MCF 10A (cell line): ENCODE measurements around the gene NEURL1B. TPM values are rescaled to one million over a fixed set of nuclear protein-coding genes. Genes with fewer than 3 reads are reported as not detected.
A peak's percentile ranks its signal among the peaks of the same experiment; 100 is the strongest.

Experiments used
- Bru-seq: library from RNA; stranded (reverse); fragments of 400-500 nt; gene quantifications from one replicate; lab custom pipeline; 2021; lab: Mats Ljungman, UMichigan
- BruChase-seq, 2 experiments: library from RNA; stranded (reverse); fragments of 400-500 nt; gene quantifications; one replicate each; lab custom pipeline; 2021; lab: Mats Ljungman, UMichigan
- BruUV-seq: library from RNA; stranded (reverse); fragments of 400-500 nt; replicated peaks from 2 replicates; lab custom pipeline; 2021; lab: Mats Ljungman, UMichigan
- CTCF ChIA-PET: fragments of 300-600 bp; sonication (Branson Sonifier 250); formaldehyde crosslinking; extraction: SDS; loops from one replicate; lab custom pipeline; 2021; ENCODE audit warnings: antibody characterized with exemption, inconsistent platforms; lab: Yijun Ruan, JAX
- POLR2A ChIA-PET: fragments of 300-600, 350-650 bp; sonication (Branson Sonifier 250); formaldehyde crosslinking; extraction: SDS; loops from one replicate; lab custom pipeline; 2020; ENCODE audit warnings: antibody characterized with exemption, inconsistent platforms; lab: Yijun Ruan, JAX
- DNase-seq: peaks from one replicate; pipeline ENCODE4 v3.0.0-alpha.2; 2018; ENCODE audit not compliant: unreplicated experiment
- H3K27ac Mint-ChIP-seq: one replicate; pipeline ENCODE4 v1.8.0; 2022; ENCODE audit warnings: mild to moderate bottlenecking, low read depth, mixed read lengths; ENCODE audit not compliant: unreplicated experiment
- H3K27me3 Mint-ChIP-seq: one replicate; pipeline ENCODE4 v1.8.0; 2022; ENCODE audit warnings: mixed read lengths; ENCODE audit not compliant: insufficient read depth, unreplicated experiment
- H3K36me3 Mint-ChIP-seq: one replicate; pipeline ENCODE4 v1.8.0; 2022; ENCODE audit warnings: mild to moderate bottlenecking, moderate library complexity, mixed read lengths; ENCODE audit not compliant: insufficient read depth, unreplicated experiment
- H3K4me1 Mint-ChIP-seq: one replicate; pipeline ENCODE4 v1.8.0; 2022; ENCODE audit warnings: mixed read lengths; ENCODE audit not compliant: insufficient read depth, unreplicated experiment
- H3K4me3 Mint-ChIP-seq: one replicate; pipeline ENCODE4 v1.8.0; 2022; ENCODE audit warnings: mild to moderate bottlenecking, moderate library complexity, mixed read lengths; ENCODE audit not compliant: unreplicated experiment
- H3K9me3 Mint-ChIP-seq: one replicate; pipeline ENCODE4 v1.8.0; 2022; ENCODE audit warnings: mixed read lengths; ENCODE audit not compliant: unreplicated experiment
- CTCF ChIP-seq: fragments of 200-600 bp; IDR thresholded peaks from one replicate; pipeline ENCODE4 v1.8.0; 2022; ENCODE audit warnings: antibody characterized with exemption, mild to moderate bottlenecking; ENCODE audit not compliant: unreplicated experiment
- intact Hi-C: fragments of 100-400 bp; cut with micrococcal nuclease; formaldehyde crosslinking; loops from 2 replicates; pipeline ENCODE4 v1.14.1; 2022
- long read RNA-seq: library from polyadenylated mRNA; stranded (forward); transcript quantifications from one replicate; pipeline ENCODE4 v2.0.0, GENCODE V29; 2022
- total RNA-seq: library from RNA; stranded (reverse); gene quantifications from 2 replicates; pipeline ENCODE4 v1.2.3, GENCODE V29; 2022

The NEURL1B gene
- 4.8 and 7.6 TPM in 2 replicates for total RNA-seq
- Bru-seq, nascent RNA = percentile 43 among the genes with signal in this experiment
- BruChase-seq, experiment 1, labeled RNA remaining after a 6-hour chase = percentile 41 among the genes with signal in this experiment
- BruChase-seq, experiment 2, labeled RNA remaining after a 2-hour chase = percentile 48 among the genes with signal in this experiment
- long read RNA-seq, partial matches to known transcripts = 0 of 2 reads
- long read RNA-seq, other reads (novel, unspliced or antisense) = 2 of 2 reads

- no peaks in the 10 kb centered on the region for H3K9me3 Mint-ChIP-seq
- H3K4me1 Mint-ChIP-seq = peaks cover 45% of the 10 kb centered on the region
- intact Hi-C loops = loop anchor here (1.0 kb wide), 2 partner anchors 56 to 162 kb away; no protein-coding TSS in a partner anchor
- no TSS peak for BruUV-seq
- CTCF ChIA-PET = interaction anchor here (0.6 to 6.2 kb wide), 6 partner anchors 8 to 510 kb away, joined by 3 to 49 read pairs (median 3); no protein-coding TSS in a partner anchor
- POLR2A ChIA-PET = interaction anchor here (0.8 to 1.1 kb wide), 2 partner anchors 137 to 161 kb away, joined by 4 to 5 read pairs; no protein-coding TSS in a partner anchor
- DNase-seq = peak; percentile 89
- H3K27me3 Mint-ChIP-seq = no peaks in the 10 kb centered on the region
- peaks cover 6% of the 10 kb centered on the region for H3K36me3 Mint-ChIP-seq
- TF ChIP-seq CTCF = no peak
- no peak within 1 kb of the TSS for H3K27ac Mint-ChIP-seq
- H3K4me3 Mint-ChIP-seq = peak within 1 kb of the TSS; percentile 59
Measured at GRCh38 chr5:172640822-172641358, at the start of gene NEURL1B. Gene NEURL1B (plus strand): TSS chr5:172641263. CDS start chr5:172641407, 144 bp downstream.

- H3K9me3 Mint-ChIP-seq = no peaks in the 10 kb centered on the region
- POLR2A ChIA-PET = interaction anchor here (0.6 to 1.0 kb wide), 3 partner anchors 22 to 31 kb away, joined by 3 to 6 read pairs (median 3); no protein-coding TSS in a partner anchor
- intact Hi-C loops = no loop called here
- H3K36me3 Mint-ChIP-seq = no peaks in the 10 kb centered on the region
- BruUV-seq = no TSS peak
- DNase-seq = no peak
- H3K4me1 Mint-ChIP-seq = peaks cover 13% of the 10 kb centered on the region
- no peak for TF ChIP-seq CTCF
- no peak overlapping the region for H3K27ac Mint-ChIP-seq
- H3K27me3 Mint-ChIP-seq = peaks cover 23% of the 10 kb centered on the region
- CTCF ChIA-PET = interaction anchor here (0.7 to 1.0 kb wide), 2 partner anchors 24 to 30 kb away, joined by 3 read pairs; no protein-coding TSS in a partner anchor
- no peak overlapping the region for H3K4me3 Mint-ChIP-seq
Measured at GRCh38 chr5:172591636-172592035, 49.4 kb upstream of the NEURL1B start.

GRCh38 chr5:172592881-172593280 lies 48.2 kb upstream of the NEURL1B start:
- POLR2A ChIA-PET = no interaction called here
- H3K27me3 Mint-ChIP-seq = peaks cover 13% of the 10 kb centered on the region
- BruUV-seq = no TSS peak
- peaks cover 16% of the 10 kb centered on the region for H3K4me1 Mint-ChIP-seq
- CTCF ChIA-PET = no interaction called here
- H3K4me3 Mint-ChIP-seq = no peak overlapping the region
- intact Hi-C loops = no loop called here
- H3K9me3 Mint-ChIP-seq = no peaks in the 10 kb centered on the region
- TF ChIP-seq CTCF = no peak
- H3K36me3 Mint-ChIP-seq = no peaks in the 10 kb centered on the region
- no peak for DNase-seq
- no peak overlapping the region for H3K27ac Mint-ChIP-seq

- H3K27ac Mint-ChIP-seq = no peak overlapping the region
- peaks cover 12% of the 10 kb centered on the region for H3K27me3 Mint-ChIP-seq
- DNase-seq = no peak
- no peaks in the 10 kb centered on the region for H3K9me3 Mint-ChIP-seq
- no peak for TF ChIP-seq CTCF
- intact Hi-C loops = no loop called here
- no peak overlapping the region for H3K4me3 Mint-ChIP-seq
- no TSS peak for BruUV-seq
- no peaks in the 10 kb centered on the region for H3K36me3 Mint-ChIP-seq
- H3K4me1 Mint-ChIP-seq = peaks cover 16% of the 10 kb centered on the region
- CTCF ChIA-PET = no interaction called here
- POLR2A ChIA-PET = no interaction called here
Measured at GRCh38 chr5:172593306-172593705, 47.8 kb upstream of the NEURL1B start.
